GM21717 (cell line): Measurements from ENCODE around the gene ARL13B.
"Not testable (repeated sequence)": the region's sequence is repeated elsewhere in the genome, so short reads cannot be mapped to it uniquely, and the experiment has no call there.

Experiments used
- ATAC-seq: cut with Tn5 transposase; IDR thresholded peaks from one replicate; pipeline ENCODE4 v1.9.1; 2021; ENCODE audit warnings: mild to moderate bottlenecking, moderate library complexity; ENCODE audit not compliant: unreplicated experiment

The ARL13B gene

GRCh38 chr3:94050546-94050945 lies 70.6 kb downstream of the ARL13B start:
- ATAC-seq = no peak

GRCh38 chr3:94061297-94061696 lies 81.3 kb downstream of the ARL13B start:
- no peak for ATAC-seq

- ATAC-seq = peak; percentile 96
Measured at GRCh38 chr3:94062513-94063404, 82.8 kb downstream of the ARL13B start, which contains the start of the genes DHFR2 and NSUN3. DHFR2 (minus strand) TSS chr3:94062916; CDS start chr3:94061511, 1,405 bp downstream. NSUN3 (plus strand) TSS chr3:94063061; CDS start chr3:94063127, 66 bp downstream.

GRCh38 chr3:94063496-94064119 lies 83.7 kb downstream of the ARL13B start:
- no peak for ATAC-seq

DNA sequence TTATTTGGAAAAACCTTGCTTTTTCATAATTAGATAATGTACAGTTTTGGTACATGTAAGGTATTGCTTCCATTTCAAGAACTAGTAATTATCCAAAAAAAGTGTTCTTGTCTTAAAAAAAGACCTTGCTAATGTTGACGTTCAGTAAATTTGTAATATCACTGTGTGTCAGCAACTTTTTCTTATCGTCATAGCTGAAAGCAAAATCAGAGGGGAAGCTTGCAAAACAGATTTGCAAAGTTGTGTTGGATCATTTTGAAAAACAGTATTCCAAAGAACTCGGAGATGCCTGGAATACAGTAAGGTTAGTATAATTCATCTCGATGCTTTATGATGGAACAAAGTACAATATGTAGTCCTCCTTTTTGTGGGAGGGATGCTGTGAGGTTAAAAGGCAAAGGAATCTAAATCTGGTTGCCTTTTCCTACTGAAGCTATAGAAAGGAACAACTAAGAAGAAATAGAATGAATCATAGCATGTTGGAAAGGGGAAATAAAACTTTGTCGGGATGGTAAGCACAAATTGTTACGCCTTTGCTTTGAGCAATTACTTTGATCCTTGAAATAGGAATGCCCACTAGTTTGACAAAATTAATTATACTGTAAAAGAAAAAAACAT lies 84.4 kb downstream of the ARL13B start:
- no peak for ATAC-seq

GRCh38 chr3:94065122-94065521 lies 85.2 kb downstream of the ARL13B start:
- ATAC-seq = no peak

GRCh38 chr3:94065819-94066480 lies 86.0 kb downstream of the ARL13B start:
- ATAC-seq = no peak

DNA sequence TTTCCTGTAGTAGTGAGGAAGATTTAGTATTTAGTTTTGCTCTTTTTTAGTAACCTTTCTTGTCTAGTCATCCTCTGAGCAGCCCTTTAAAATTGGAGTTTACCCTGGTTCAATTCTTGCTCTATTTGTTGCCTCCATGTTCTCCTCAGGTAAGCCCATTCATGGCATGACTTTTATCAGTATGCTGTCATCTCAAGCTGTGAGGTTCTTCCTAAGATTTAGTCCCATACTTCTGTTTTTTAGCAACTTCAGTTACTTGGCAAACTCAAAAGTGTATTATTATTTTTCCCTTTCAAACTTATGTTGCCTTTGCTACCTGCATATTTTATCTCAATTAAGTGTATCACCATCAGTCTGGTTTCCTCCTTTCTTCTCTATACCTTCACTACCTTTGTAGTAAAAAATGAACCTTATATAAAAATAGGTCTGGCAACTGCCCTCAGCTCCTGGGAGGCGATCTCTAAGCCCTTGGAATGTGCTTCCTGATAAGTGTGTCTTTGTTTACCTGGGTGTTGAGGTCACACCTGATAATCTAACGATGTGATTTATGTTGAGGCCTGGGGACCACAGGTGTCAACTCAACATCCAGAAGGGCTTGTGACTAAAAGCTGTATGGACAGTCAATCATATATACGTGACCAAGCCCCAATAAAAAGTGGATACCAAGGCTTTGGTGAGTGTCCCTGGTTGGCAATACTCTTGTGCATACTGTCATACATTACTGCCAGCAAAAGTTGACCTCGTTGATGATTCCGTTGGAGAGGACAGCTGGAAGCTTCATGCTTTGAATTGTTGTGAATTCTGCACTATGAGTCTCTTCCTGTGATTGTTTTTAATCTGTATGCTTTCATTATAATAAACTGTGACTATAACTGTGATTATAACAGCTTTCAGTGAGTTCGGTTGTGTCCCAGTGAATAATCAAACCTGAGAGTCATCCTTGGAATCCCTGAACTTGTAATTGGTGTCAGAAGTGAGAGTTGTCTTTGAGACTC lies 86.8 kb downstream of the ARL13B start:
- ATAC-seq = no peak

- ATAC-seq = no peak
Measured at GRCh38 chr3:94069194-94069813, 89.3 kb downstream of the ARL13B start.

GRCh38 chr3:94070341-94070911 lies 90.5 kb downstream of the ARL13B start:
- ATAC-seq = peak; percentile 58

DNA sequence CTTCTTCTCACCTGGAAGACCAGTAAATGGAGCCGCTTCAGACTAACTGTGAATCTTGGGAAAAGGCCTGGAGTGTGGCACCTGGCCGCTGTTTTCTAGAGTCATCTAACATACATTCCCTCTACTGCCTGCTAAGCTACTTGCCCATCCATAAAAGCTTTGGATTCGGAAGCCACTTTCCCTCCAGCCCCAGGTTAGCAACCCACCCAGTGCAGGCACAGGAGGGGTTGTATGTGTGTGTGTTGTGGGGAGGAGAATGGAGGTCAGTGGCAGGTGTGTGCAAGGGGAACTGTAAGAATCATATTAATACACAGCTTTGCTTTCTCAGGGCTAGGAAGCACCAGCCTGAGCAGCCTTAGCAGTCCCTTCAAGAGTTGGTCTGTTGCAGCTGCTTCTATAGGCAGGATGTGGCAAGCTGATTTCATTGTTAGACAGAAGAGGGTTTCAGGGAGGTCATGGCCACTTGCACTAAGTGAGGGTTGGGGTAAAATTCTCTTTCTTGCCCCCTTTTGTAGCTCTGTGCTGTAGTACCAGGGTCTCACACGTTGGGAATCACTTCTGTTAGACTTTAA lies 91.8 kb downstream of the ARL13B start:
- peak; percentile 50 for ATAC-seq

- ATAC-seq = no peak
Measured at GRCh38 chr3:94076055-94076454, 96.1 kb downstream of the ARL13B start.

- not testable (repeated sequence) for ATAC-seq
Measured at GRCh38 chr3:94080552-94080951, 100.6 kb downstream of the ARL13B start.

GRCh38 chr3:94081884-94082283 lies 101.9 kb downstream of the ARL13B start:
- ATAC-seq = no peak

GRCh38 chr3:94082391-94082937 lies 102.5 kb downstream of the ARL13B start:
- ATAC-seq = no peak

DNA sequence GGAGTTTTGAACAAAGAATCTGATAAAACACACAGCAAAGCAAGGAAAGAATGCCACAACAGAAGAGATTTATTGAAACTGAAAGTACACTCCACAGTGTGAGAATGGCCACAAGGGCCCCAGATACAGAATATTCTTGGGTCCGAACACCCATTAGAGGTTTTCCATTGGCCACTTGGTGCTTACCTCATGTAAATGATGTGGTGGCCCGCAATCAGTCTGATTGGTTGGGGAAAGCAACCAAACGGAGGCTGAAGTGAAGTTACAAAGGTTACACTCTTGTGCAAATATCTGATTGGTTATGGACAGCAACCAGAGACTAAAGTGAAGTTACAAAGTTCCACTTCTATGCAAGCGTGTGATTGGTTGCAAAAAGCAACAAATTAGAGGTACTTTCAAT lies 103.3 kb downstream of the ARL13B start:
- peak; percentile 80 for ATAC-seq

DNA sequence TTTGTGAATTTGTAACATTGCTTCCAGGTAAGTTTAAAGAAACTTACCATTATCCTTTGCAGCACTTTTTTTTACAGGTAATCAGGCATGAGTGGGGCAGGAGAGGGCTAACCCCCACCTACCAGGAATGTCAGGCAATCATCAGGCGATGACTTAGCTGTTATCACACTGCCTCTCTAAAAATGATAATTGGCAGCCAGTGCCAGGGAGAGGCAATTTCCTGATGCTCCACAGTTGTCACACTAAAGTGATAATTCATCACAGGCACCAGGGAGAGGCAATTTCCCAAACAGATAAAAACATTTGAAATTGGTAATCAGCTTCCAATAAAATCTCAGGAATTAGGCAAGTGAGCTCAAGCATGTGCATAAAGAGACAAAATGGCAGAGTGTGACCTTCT lies 109.2 kb downstream of the ARL13B start:
- ATAC-seq = no peak

DNA sequence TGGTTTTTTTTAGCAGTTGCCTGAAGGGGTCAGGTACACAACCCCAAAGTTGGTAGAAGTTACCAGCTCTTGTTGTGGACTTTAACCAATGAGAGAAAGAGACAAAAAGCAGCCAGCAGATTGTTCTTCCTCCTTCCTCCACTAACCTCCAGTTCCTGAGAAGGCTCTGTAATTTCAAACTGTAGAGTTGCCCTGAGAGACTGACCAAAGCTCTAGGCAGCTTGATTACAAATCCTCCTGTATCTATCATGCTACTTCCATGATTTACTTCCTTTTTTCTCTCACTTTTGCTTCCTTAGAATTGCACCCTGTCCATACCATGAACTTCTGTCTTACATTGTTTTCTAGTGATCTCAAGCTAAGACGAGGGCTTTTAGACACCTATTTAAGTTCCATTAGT lies 112.1 kb downstream of the ARL13B start:
- ATAC-seq = no peak
